Smooth muscle cell (in vitro differentiated cells): ENCODE data around the gene ATCAY. TPM values are rescaled to one million over a fixed set of nuclear protein-coding genes. Genes with fewer than 3 reads are reported as not detected.
"Not testable (repeated sequence)": the region's sequence is repeated elsewhere in the genome, so short reads cannot be mapped to it uniquely, and the experiment has no call there.

Source experiments
- DNase-seq: peaks from one replicate; lab custom pipeline; 2025; ENCODE audit not compliant: unreplicated experiment; lab: John Stamatoyannopoulos, UW
- H2AFZ ChIP-seq: fragments of 200-600 bp; sonication (generic); 2 replicates; pipeline ENCODE4 v1.6.0; 2016; ENCODE audit warnings: antibody characterized with exemption, low read depth, mild to moderate bottlenecking
- H3F3A ChIP-seq: fragments of 200-600 bp; sonication (generic); 2 replicates; pipeline ENCODE4 v1.6.0; 2017; ENCODE audit warnings: antibody characterized with exemption, low read depth
- H3K27ac ChIP-seq: fragments of 200-600 bp; sonication (generic); 2 replicates; pipeline ENCODE4 v1.5.1; 2016; ENCODE audit warnings: low read depth, mild to moderate bottlenecking
- H3K27me3 ChIP-seq: fragments of 200-600 bp; sonication (generic); 2 replicates; pipeline ENCODE4 v1.6.1; 2016; ENCODE audit warnings: low read depth, mild to moderate bottlenecking
- H3K36me3 ChIP-seq: fragments of 200-600 bp; sonication (generic); 2 replicates; pipeline ENCODE4 v1.5.1; 2016; ENCODE audit warnings: low read depth
- H3K4me1 ChIP-seq: fragments of 200-600 bp; sonication (generic); 2 replicates; pipeline ENCODE4 v1.5.1; 2016; ENCODE audit warnings: low read depth
- H3K4me2 ChIP-seq: fragments of 200-600 bp; sonication (generic); 2 replicates; pipeline ENCODE4 v1.6.0; 2016; ENCODE audit warnings: mild to moderate bottlenecking
- H3K4me3 ChIP-seq: fragments of 200-600 bp; sonication (generic); 2 replicates; pipeline ENCODE4 v1.5.1; 2016; ENCODE audit warnings: mild to moderate bottlenecking
- H3K79me2 ChIP-seq: fragments of 200-600 bp; sonication (generic); 2 replicates; pipeline ENCODE4 v1.6.0; 2016; ENCODE audit warnings: low read depth, mild to moderate bottlenecking
- H3K9ac ChIP-seq: fragments of 200-600 bp; sonication (generic); 2 replicates; pipeline ENCODE4 v1.6.0; 2016; ENCODE audit warnings: low read depth
- H3K9me3 ChIP-seq: fragments of 200-600 bp; sonication (generic); replicated peaks from 2 replicates; pipeline ENCODE4 v1.5.1; 2016; ENCODE audit warnings: low read depth
- H4K20me1 ChIP-seq: fragments of 200-600 bp; sonication (generic); 2 replicates; pipeline ENCODE4 v1.6.0; 2016; ENCODE audit warnings: low read depth
- WGBS: methylation state at CpG from one replicate; pipeline ENCODE4 v1.1.7; 2016; ENCODE audit warnings: low lambda C conversion rate; 5-methylcytosine and 5-hydroxymethylcytosine counted together
- polyA plus RNA-seq: library from polyadenylated mRNA; unstranded; fragments of >200 nt; fragmentation: Nextera tagmentation; extraction: Ambion mirVana; gene quantifications from 2 replicates; pipeline ENCODE4 v1.2.1, GENCODE V29; 2016
- total RNA-seq: library from RNA; depleted of rRNA; stranded (reverse); fragments of >200 nt; gene quantifications from 2 replicates; pipeline ENCODE4 v1.2.3, GENCODE V29; 2014
- TF ChIP-seq, protein P1 (sequence below): fragments of 200-600 bp; sonication (generic); IDR thresholded peaks from 2 replicates; pipeline ENCODE4 v1.5.1; 2017; ENCODE audit warnings: borderline replicate concordance, mild to moderate bottlenecking, antibody characterized with exemption; ENCODE audit not compliant: insufficient read depth, poor library complexity, severe bottlenecking

ATCAY gene
- total and polyA plus RNA-seq, 2 experiments from 2014 or later, result 0.09 to 1.1 TPM

DNA sequence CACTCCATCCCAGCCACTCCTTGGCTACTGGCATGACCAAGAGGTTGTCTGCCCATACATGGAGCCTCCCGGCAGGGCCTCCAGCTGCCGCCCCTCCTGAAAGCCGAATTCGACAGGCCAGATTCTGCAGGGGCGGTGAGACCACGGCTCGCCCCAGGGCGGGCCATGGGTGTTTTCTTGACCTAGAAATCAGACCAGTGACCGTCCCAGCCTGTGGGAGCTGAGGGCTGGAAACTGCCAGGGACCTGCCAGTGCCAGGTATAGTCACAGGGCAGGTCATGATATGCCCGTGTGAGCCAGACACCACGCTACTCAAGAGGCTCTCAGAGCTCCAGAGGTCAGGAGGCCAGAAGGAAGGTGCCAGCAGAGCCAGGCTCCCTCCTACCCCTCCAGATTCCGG is 73.6 kb downstream of the ATCAY start:
- H3K27ac ChIP-seq, result no peak overlapping the region
- peaks cover 90% of the 10 kb centered on the region for H4K20me1 ChIP-seq
- H3K4me1 ChIP-seq, result no peaks in the 10 kb centered on the region
- H3K4me3 ChIP-seq, result no peak overlapping the region
- H3K9ac ChIP-seq, result no peak overlapping the region
- H3K27me3 ChIP-seq, result no peaks in the 10 kb centered on the region
- peaks cover 6% of the 10 kb centered on the region for H3F3A ChIP-seq
- H3K79me2 ChIP-seq, result peaks cover 10% of the 10 kb centered on the region
- H3K36me3 ChIP-seq, result no peaks in the 10 kb centered on the region
- DNase-seq, result no peak
- H3K9me3 ChIP-seq, result no peaks in the 10 kb centered on the region
- H2AFZ ChIP-seq, result no peak overlapping the region
- TF ChIP-seq, protein P1, sequence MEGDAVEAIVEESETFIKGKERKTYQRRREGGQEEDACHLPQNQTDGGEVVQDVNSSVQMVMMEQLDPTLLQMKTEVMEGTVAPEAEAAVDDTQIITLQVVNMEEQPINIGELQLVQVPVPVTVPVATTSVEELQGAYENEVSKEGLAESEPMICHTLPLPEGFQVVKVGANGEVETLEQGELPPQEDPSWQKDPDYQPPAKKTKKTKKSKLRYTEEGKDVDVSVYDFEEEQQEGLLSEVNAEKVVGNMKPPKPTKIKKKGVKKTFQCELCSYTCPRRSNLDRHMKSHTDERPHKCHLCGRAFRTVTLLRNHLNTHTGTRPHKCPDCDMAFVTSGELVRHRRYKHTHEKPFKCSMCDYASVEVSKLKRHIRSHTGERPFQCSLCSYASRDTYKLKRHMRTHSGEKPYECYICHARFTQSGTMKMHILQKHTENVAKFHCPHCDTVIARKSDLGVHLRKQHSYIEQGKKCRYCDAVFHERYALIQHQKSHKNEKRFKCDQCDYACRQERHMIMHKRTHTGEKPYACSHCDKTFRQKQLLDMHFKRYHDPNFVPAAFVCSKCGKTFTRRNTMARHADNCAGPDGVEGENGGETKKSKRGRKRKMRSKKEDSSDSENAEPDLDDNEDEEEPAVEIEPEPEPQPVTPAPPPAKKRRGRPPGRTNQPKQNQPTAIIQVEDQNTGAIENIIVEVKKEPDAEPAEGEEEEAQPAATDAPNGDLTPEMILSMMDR, result no peak
- WGBS, result 93% methylated on average over 12 of the region's 12 CpGs
- no peak overlapping the region for H3K4me2 ChIP-seq

- H3K9ac ChIP-seq, H2AFZ ChIP-seq, H3K27me3 ChIP-seq, H3F3A ChIP-seq, DNase-seq, H3K27ac ChIP-seq, H3K4me2 ChIP-seq, H3K9me3 ChIP-seq, H3K4me3 ChIP-seq, H3K36me3 ChIP-seq, H3K4me1 ChIP-seq: not testable (repeated sequence)
- 84% methylated on average over 13 of the region's 13 CpGs for WGBS
- peaks cover 10% of the 10 kb centered on the region for H3K79me2 ChIP-seq
- H4K20me1 ChIP-seq, result peaks cover 95% of the 10 kb centered on the region
These were observed 74.8 kb downstream of the ATCAY start for GRCh38 chr19:3955276-3955675.

DNA sequence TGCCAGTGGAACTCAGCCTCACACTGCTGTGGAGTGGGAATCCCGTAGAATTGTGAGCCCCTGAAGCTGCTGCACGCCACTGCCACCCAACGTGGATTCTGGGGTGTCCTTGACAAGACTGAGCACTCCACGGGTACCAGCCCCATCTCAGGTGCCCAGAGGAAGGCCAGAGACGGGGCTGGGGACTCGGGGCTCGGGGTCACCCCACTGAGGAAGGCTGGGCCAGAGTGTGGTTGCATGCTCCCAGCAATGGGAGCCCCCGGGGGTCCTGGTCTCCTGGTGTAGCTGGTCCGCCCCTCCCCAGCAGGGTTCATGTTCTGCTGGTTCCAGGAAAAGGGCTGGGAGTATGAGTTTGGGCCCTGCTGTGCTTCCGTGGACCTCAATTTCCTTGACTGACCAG is 75.2 kb downstream of the ATCAY start:
- Histone ChIP-seq H3K4me1 (no peaks in the 10 kb centered on the region), H3K79me2 (peaks cover 10% of the 10 kb centered on the region), H3K27me3 (no peaks in the 10 kb centered on the region), H3K36me3 (no peaks in the 10 kb centered on the region), H3K27ac (no peak overlapping the region), H3F3A (peaks cover 6% of the 10 kb centered on the region), H3K9me3 (no peaks in the 10 kb centered on the region), H3K9ac (no peak overlapping the region), H2AFZ (no peak overlapping the region), H3K4me3 (no peak overlapping the region), H3K4me2 (no peak overlapping the region), H4K20me1 (peaks cover 96% of the 10 kb centered on the region)
- WGBS, result 98% methylated on average over 10 of the region's 10 CpGs
- TF ChIP-seq, protein P1, result no peak
- no peak for DNase-seq

DNA sequence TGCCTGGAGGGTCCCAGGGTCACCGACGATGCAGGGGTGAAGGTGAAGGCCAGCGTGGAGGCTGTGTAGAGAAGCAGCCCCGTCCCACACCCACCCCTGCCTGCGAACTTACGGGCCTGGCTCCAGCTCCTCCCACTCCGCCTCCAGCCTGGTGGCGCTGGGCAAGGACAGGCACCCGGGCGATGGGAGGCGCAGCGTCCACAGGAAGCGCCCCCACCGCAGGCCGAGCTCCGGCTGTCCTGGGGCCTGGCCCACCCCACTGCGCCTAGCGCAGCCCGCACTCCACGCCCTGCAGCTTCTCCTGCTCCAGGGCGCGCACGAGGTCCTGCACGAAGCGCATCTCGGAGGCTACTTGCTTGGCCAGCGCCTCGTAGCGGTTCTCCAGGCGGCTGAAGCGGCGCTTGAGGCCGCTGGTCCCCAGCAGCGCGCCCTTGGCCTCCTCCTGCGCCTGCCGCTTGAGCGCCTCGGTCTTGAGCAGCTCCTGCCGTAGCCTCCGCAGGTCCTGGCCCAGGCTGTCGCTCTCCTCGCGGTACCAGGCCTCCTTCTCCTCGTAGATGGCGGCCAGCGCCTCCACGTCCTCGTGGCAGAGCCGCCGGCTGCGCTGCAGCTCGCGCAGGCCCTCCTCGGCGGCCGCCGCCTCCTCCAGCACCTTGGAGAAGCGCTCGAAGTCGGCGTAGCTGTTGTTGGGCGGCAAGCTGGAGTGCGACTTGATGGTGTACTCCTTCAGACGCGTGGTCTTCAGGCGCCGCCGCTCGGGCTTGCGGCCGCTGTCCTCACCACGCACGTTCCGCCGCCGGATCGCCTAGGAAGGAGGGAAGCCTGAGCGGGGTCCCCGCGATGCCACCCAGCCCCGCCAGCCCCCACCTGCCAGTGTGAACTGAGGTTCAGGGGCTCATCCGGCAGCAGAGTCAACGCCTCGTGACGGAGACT is 78.6 kb downstream of the ATCAY start:
- H3K36me3 ChIP-seq, result peaks cover 5% of the 10 kb centered on the region
- peaks cover 100% of the 10 kb centered on the region for H4K20me1 ChIP-seq
- no peak overlapping the region for H3K4me3 ChIP-seq
- peaks cover 38% of the 10 kb centered on the region for H3K79me2 ChIP-seq
- DNase-seq, result no peak
- H3F3A ChIP-seq, result peaks cover 6% of the 10 kb centered on the region
- TF ChIP-seq, protein P1, result no peak
- no peaks in the 10 kb centered on the region for H3K9me3 ChIP-seq
- no peaks in the 10 kb centered on the region for H3K4me1 ChIP-seq
- H3K27ac ChIP-seq, result no peak overlapping the region
- no peak overlapping the region for H3K9ac ChIP-seq
- H3K27me3 ChIP-seq, result no peaks in the 10 kb centered on the region
- no peak overlapping the region for H2AFZ ChIP-seq
- 98% methylated on average over 84 of the region's 86 CpGs for WGBS
- no peak overlapping the region for H3K4me2 ChIP-seq
